Measurements from ENCODE around the gene BEST2.
"Not testable (repeated sequence)": the region's sequence is repeated elsewhere in the genome, so short reads cannot be mapped to it uniquely, and the experiment has no call there.

Gene BEST2

DNA sequence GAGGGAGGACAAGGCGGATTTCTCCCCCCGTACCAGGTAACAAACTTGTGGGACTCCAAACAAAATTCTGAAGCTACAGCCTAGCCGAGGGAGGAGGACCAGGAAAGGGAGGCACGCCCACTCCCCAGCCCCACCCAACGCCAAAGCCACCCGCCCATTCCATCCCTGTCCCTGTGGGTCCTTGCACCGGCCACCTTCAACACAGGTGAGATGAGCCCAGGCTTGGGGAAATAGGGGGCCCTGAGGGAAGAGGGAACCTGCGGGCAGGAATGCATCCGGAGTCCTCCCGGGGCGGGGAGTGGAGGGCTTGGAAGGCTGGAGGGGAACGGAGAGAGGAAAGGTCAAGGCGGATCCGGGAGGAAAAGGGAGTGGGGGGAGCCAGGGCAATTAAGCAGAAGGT lies at the start of gene BEST2:
Gene BEST2 (plus strand): TSS at position 157 of the 400 bp plus-strand sequence. CDS start 802 bp downstream, outside the sequence.
- no peak for DNase-seq (ENCODE audit: low read depth)

DNA sequence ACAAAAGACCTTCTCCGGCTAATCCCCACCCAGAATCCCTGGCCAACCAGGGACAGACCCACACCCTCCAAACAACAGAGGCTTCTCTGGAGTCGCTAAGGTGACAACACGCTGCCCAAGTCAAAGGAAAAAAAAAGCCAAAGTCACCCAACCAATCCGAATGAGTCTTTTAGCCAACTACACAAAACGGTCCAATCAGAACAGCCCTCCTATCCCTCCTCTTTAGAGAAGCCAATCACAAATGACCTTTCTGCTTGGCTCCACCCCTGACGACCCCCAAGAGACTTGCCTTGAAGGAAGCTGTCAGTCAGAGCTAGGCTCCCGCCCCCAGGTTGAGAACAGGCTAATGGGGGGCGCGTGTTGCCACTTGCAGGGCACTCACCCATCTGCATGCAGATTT lies 48.5 kb upstream of the BEST2 start:
- no peak for DNase-seq (ENCODE audit: low read depth)

DNA sequence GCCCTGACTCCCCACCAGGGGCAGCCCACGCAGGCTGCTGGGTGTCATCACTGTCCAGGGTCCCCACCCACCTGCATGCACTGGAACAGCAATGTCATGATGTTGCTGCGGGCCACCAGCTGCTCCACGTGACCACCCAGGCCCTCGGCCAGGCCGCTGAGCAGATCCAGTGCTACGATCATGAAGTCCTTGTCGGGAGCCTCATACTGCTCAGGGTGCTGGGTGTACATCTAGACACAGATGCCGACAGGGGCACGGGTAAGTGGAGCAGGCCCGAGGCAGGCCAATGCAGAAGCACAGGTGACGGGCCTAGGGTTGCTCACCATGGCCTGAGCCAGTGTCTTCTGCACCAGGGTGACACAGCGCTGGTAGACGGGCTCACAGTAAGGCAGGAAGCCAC lies 46.4 kb upstream of the BEST2 start:
- no peak for DNase-seq (ENCODE audit: low read depth)

DNA sequence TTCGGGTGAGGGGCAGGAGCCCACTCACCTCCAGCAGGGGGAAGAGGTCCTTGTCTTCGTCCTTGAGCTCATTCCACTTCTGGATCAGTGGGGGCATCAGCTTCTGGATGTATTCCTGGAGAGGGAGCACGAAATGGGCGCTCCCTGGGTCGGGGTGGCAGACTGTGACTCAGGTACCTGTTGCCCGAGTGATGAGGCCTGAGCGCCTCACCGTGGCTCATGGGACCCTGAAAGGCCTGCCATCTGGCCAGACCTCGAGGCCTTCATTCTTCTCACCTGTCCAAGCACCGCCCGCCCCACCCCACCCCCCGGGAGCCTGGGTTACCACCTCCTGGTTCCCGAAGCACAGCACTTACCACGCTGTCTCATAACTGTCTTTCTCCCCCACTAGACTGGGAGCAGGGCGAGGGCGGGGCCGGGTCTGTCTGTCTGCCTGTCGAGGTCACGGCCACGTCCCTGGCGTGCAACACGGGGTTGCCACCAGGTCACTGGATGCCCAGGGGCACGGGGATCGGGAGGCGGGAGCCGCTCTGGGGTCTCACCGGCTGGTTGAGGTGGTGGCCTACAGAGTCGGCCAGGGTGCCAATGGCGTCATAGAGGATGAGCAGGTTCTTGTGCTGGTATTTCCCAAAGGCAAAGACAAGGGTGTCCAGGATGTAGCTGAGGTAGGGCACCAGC lies 45.8 kb upstream of the BEST2 start:
- DNase-seq (ENCODE audit: low read depth): no peak

DNA sequence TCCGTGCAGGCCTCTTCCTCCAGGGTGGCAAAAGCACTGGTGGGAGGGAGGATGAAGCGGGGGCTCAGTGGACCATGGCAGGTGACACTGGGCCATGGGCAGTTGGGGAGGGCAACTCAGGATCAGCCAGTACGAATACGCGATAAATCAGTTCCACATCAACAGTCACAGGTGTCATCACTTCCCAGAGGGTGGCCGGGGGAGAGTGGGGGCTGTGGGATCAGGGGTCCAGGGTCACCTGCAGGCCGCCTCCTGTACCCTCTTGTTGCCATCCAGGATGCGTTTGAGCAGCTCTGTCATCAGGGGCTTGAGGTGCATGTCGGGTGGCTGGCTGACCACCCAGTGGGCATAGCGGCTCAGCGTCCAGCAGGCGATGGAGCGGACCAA lies 45.3 kb upstream of the BEST2 start:
- DNase-seq (ENCODE audit: low read depth): no peak

DNA sequence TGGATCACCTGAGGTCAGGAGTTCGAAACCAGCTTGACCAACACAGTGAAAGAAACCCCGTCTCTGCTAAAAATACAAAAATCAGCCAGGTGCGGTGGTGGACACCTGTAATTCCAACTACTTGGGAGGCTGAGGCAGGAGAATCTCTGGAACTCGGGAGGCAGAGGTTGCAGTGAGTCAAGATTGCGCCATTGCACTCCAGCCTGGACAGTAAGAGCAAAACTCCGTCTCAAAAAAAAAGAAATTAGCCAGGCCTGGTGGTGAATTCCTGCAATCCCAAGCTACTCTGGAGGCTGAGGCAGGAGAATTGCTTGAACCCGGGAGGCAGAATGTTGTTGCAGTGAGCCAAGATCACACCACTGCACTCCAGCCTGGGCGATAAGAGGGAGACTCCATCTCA lies 43.0 kb upstream of the BEST2 start:
- DNase-seq (ENCODE audit: low read depth): no peak

DNA sequence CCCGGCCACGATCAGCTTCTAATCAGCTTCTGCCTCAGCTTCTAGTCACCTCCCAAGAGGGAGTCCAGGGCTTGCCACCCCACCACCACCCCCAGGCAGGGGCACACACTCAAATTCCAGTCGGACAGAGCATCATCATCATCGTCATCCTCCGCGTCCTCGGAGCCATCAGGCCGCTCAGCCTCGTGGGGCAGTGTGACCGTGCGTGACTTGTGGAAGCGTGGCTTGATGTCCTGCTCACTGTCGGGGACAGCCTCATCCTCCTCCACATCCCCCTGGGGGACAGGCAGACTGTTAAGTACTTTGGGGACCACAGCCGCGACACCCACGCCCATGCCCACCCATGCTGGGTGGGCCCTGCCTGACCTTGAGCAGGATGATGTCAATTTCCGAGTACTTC lies 40.4 kb upstream of the BEST2 start:
- DNase-seq (ENCODE audit: low read depth): no peak

DNA sequence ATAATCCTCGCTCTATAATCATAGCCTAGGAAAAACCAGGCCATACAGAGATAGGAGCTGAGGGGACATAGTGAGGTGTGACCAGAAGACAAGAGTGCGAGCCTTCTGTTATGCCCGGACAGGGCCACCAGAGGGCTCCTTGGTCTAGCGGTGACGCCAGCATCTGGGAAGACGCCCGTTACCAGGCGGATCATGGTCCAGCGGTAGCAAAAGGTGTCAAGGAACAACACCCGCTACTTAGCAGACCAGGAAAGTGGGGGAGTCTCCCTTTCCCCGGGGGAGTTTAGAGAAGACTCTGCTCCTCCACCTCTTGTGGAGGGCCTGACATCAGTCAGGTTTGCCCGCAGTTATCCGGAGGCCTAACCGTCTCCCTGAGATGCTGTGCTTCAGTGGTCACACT lies 39.5 kb upstream of the BEST2 start:
- DNase-seq (ENCODE audit: low read depth): not testable (repeated sequence)

DNA sequence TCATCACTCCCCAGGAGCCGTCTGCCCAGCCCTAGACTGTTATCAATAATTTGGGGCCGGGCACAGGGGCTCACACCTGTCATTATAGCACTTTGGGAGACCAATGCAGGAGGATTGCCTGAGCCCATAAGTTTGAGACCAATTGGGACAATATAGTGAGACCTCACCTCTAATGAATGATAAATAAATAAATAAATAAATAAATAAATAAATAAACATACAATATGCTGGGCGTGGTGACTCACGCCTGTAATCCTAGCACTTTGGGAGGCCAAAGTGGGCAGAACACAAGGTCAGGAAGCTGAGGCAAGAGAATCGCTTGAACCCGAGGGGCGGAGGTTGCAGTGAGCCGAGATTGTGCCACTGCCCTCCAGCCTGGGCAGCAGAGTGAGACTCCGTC lies 38.3 kb upstream of the BEST2 start:
- not testable (repeated sequence) for DNase-seq (ENCODE audit: low read depth)

DNA sequence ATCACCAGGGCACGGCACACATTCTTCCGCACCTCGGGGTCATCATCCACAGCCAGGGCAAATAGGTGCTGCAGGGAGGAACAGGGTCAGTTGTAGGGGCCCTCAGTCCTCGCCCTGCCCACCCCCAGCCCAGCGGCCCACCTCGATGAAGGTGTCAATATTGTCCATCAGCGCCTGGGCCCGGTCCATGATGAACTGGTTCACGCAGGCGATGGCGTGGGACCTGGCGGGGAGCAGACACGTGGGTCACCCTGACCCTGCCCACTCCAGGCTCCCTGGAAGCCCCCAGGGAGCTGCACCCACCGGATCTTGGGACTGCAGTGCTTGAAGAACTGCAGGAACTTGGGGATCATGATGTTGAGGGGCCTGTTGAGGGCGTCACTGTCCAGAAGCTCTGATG lies 36.5 kb upstream of the BEST2 start:
- DNase-seq (ENCODE audit: low read depth): no peak

DNA sequence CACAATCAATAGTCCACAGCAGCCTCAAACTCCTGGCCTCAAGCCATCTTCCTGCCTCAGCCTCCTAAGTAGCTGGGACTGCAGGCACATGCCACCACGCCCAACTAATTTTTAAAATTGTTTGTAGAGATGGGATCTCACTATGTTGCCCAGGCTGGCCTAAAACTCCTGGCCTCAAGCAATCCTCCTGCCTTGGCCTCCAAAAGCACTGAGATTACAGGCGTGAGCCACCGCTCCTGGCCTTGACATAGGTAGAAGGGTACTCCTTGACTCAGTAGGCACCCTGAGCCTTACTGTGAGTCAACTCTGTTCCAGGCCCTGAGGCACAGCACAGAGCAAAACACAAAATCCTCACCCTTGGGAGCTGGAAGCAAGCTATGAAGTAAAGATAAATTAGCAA lies 35.7 kb upstream of the BEST2 start:
- no peak for DNase-seq (ENCODE audit: low read depth)

DNA sequence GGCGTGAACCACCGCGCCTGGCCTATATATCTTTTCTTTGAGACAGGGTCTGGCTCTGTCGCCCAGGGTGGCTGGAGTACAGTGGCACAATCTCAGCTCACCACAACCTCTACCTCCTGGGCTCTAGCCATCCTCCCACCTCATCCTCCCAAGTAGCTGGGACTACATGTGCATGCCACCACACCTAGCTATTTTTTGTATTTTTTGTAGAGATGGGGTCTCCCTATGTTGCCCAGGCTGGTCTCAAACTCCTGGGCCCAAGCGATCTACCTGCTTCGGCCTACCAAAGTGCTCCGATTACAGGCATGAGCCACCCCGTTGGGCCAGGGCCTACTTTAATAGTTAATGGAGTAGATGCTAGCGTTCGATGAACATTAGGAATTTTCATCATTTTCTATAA lies 31.3 kb upstream of the BEST2 start:
- DNase-seq (ENCODE audit: low read depth): no peak

DNA sequence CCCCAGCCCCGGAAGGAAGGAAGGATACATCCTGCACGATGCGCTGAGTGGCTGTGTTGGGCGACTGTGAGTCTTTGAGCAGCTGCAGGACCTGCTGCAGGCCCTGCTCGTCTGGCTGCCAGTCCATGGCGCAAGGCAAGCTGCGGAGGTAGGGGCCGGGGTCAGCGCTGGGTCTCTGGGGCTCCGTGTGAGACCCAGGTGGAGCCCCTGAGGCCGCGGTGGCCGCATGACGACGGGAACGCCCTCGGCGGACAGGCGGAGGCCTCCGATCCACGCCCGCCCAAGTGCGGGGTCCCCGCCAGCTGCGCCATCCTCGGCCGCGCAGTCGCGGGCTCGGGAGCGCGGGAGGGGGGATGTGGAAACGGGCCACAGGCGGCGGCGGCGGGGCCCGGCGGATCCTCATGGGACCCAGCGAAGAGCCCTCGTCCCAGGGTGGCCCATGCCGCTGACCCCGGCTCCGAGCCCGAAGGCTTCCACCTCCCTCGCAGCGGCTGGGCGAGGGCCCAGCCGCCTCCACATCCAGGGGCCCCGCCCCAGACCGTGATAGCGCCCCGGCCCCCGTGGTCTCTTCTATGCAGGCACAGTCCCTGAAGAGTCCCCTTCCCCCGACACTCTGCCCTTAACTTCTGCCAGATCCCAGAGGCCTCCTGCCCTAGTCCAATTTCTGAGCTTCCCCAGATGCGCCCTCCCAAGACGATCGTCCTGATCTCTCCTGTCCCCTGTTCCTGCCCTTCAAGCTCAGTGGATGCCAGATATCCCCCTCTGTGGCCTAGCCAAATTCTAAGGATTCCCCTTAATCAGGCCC lies 30.5 kb upstream of the BEST2 start:
- no peak for DNase-seq (ENCODE audit: low read depth)

DNA sequence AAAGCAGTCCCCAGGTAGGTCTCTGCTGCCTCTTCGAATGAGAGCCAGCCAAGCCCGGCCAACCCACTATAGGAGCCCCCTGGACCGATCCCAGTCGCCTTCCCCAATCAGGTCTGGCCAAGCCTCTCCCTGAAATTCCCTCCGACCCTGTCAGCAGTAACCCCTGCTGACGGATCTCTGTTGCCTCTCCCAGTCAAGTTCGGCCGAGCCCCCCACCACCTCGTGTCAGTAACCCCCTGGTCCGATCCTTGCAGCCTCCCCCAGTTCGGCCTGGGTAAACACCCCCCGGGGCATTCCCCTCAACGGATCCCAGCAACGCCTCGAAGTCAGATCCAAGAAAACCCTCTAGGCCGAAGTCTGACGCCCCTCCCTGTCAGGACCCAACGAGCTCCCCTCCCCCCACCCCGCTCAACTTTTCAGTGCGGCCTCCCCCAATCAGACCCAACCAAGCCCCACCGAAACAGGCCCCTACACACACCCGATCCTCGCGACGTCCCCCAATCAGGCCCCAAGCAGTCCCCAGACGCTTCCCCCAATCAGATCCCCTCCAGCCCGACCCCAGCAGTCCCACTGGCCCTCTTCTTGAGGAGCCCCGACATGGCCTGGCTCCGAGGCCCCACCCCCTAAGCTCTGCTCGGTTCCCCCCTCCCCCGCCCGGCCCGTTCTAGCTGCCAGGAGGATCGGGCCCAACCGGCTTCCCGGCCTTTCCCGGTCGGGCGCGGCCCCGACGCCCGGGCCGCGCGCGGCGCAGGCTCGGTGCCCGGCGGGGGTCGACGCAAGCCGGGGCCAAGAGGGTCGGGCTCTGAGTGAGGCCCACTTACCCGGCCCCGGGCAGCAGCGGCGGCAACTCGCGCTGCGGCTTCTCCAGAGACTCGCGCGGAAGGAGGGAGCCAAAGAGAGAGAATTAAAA lies 29.7 kb upstream of the BEST2 start:
- DNase-seq (ENCODE audit: low read depth): peak; percentile 74

DNA sequence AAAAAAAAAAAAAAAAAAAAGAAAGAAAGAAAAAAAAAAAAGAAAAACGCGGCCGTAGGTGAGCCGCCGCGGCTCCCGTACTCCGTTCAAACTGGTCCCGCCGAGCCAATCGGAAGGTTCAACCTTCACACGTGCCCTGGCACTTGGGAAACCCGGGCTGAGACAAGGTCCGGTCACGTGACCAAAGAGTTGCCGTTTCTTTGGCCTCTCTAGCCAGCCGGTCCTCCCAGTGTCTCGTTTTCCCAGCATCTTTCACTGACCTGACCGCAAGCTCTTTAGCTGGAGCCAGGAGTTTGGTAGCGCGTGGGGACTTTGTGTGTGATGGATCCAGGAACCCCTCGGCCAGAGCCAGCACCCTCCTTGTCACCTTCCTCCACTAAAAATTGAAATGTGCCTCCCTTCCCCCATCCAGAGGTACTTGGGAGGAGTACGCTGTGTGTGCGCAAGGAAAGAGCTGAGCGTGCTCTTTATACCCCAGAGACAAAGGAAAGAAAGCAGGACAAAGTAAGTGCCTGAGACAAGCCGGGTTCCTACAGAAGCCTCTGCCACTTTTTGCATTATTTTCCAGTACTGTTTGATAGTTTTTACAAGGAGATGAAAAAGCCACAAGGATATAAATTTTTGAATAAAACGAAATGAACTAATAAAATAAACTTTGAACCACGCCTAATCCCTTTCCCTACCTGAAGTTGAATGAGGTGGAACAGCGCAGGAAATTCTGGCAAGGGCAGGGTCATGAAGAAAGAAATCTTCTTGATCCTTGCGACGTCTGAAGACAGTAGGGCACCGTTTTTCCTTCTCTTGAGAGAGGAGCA lies 28.8 kb upstream of the BEST2 start:
- DNase-seq (ENCODE audit: low read depth): peak; percentile 99

DNA sequence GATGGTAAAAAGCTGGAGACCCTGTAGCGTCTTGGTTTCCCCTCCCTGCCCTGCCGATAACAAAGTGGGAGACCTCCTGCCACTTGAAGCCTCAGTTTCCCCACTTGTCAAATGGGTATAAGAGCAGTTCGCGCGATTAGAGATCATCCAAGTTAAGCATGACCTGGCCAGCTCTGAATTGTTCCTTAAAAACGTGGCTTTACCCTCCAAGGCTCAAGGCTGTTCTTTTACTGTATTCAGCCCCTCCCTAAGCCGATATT lies 28.3 kb upstream of the BEST2 start:
- DNase-seq (ENCODE audit: low read depth): no peak

DNA sequence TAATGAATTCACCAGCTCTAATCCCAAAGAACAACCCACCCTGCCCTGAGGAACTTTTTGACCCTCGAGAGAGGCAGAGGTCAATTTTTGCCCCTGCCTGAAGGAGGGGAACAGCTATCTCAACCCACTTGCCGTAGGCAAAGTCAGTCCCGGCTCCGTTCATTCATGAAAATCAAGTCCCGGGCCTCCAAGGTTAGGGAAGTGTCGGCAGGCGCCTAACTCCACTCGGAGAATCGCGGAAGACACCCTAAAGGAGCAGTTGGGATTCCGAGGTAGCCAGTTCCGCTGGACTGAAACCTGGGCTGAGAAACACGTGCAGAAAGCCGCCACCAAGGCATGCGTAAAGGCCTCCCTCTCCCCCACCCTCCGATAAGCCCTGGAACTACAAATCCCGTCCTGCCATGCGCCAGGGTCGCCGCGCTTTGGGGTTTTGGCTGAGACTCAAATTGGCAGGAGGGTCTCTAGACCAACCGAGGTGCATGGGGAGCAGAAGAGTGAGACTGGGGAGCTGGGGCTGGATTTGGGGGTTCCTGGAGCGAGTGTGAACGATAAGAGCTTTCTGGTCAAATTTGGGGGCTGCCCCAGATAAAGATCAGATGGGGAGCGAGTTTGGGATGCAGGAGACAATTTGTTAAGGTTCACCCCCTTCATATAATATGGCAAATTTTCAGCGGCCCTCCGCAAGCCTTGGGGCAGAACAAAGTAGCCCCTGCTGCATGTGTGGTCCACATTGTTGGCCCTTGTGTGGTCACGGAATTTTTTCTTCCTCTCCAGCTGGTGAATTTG lies 27.8 kb upstream of the BEST2 start, which contains the start of gene TNPO2:
Gene TNPO2 (minus strand): TSS at position 292 of the 786 bp plus-strand sequence. CDS start 2,955 bp downstream, outside the sequence.
- peak; percentile 42 for DNase-seq (ENCODE audit: low read depth)

DNA sequence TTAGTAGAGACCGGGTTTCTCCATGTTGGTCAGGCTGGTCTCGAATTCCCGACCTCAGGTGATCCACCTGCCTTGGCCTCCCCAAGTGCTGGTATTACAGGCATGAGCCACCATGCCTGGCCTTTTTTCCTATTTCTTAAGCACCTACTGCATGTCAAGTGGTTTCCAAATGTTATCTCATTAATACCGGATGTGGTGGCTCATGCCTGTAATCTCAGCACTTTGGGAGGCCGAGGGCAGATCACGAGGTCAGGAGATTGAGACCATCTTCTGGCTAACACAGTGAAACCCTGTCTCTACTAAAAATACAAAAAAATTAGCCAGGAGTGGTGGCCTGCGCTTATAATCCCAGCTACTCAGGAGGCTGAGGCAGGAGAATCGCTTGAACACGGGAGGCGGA lies 26.0 kb upstream of the BEST2 start:
- DNase-seq (ENCODE audit: low read depth): not testable (repeated sequence)

DNA sequence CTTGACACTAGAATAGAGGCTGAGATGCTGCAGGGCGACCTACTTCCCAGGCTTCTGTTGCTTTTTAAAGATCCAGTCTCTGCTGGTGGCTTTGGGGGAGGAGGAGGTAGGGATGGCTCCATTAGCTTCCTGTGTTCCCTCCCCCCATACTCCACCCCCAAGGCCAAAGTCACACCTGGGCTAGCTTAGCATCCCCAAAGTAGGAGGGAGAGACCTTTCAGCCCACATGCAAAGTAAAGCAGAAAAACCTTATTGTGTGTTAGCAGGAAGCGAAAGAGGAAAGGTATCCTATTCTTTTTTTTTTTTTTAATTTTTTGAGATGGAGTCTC lies 24.6 kb upstream of the BEST2 start:
- DNase-seq (ENCODE audit: low read depth): no peak

DNA sequence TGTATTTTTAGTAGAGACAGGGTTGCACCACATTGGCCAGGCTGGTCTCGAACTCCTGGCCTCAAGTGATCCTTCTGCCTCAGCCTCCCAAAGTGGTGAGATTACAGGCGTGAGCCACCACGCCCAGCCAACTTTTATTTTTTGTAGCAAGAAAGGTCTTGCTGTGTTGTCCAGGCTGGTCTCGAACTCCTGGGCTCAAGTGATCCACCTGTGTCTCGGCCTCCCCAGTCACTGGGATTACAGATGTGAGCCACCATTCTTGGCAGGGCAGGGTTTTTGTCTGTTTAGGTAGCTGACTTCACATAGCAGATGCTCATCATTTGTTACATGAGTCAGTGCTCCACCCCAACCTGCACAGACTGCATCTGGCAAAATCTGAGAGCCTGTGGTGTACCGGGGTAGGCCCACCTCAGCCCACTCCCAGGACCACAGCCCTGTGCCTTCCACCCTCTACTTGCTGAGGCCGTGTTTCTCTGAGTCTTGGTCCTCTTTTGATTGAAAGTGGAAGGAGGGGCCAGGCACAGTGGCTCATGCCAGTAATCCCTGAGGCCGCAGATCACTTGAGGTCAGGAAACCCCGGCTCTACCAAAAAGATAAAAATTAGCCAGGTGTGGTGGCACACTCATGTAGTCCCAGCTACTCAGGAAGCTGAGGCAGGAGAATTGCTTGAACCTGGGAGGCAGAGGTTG lies 23.7 kb upstream of the BEST2 start:
- DNase-seq (ENCODE audit: low read depth): no peak

DNA sequence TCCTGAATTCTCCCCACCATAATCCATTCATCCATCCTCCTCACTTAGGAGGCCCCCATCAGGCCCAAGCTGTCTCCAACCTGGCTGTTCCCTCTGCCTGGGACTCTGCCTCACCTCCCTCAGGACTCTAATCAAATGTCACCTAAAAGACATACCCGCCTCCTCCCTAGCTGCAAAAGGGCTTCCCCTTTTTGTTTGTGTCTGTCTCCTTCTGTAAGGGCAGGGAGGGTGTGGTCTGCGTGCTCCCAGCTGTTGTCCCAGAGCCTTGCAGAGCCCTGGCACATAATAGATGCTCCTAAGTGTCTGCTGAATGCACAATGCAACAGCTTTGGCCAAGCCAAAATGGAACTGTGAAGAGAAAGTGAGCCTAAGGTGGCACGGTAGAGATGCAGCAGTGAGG lies 21.5 kb upstream of the BEST2 start:
- no peak for DNase-seq (ENCODE audit: low read depth)
